HepG2 (cell line): ENCODE results near the gene KTN1. TPM values are rescaled to one million over a fixed set of nuclear protein-coding genes. Genes with fewer than 3 reads are reported as not detected.

ENCODE experiments used
- E2F1 ChIP-seq: sonication (generic); formaldehyde crosslinking; IDR thresholded peaks from 2 replicates; pipeline ENCODE4 v1.5.0; 2020; ENCODE audit warnings: missing genetic modification reagents
- GABPB1 ChIP-seq: IDR thresholded peaks from 2 replicates; pipeline ENCODE4 v1.6.1; 2016; ENCODE audit warnings: mild to moderate bottlenecking, missing genetic modification reagents, moderate library complexity, missing compliant biosample characterization
- KDM5A ChIP-seq: fragments of 200-600 bp; sonication (generic); IDR thresholded peaks from 2 replicates; pipeline ENCODE4 v1.7.0; 2018; ENCODE audit warnings: antibody characterized with exemption, mild to moderate bottlenecking, low read length, borderline replicate concordance
- KMT2A ChIP-seq: sonication (generic); formaldehyde crosslinking; IDR thresholded peaks from 2 replicates; pipeline ENCODE4 v1.4.0; 2020; ENCODE audit warnings: missing genetic modification reagents
- NFRKB ChIP-seq: fragments of 450-650 bp; IDR thresholded peaks from 2 replicates; pipeline ENCODE4 v1.6.1; 2017
- NKX3-1 ChIP-seq: sonication (generic); formaldehyde crosslinking; IDR thresholded peaks from 2 replicates; pipeline ENCODE4 v1.5.0; 2020; ENCODE audit warnings: missing genetic modification reagents
- PCBP2 ChIP-seq: fragments of 200-400 bp; formaldehyde crosslinking; optimal IDR thresholded peaks from 2 replicates; pipeline ENCODE3; 2018; ENCODE audit warnings: low read length, low read depth; ENCODE audit not compliant: poor library complexity, severe bottlenecking
- RAD21 ChIP-seq: fragments of 450-650 bp; formaldehyde crosslinking; IDR thresholded peaks from 2 replicates; pipeline ENCODE4 v1.5.0; 2020; ENCODE audit warnings: mild to moderate bottlenecking
- RARA ChIP-seq: IDR thresholded peaks from 2 replicates; pipeline ENCODE4 v1.6.1; 2016; ENCODE audit warnings: missing genetic modification reagents, missing compliant biosample characterization
- RBM39 ChIP-seq: fragments of 200-400 bp; formaldehyde crosslinking; IDR thresholded peaks from one replicate; pipeline ENCODE4 v1.6.1; 2018; ENCODE audit warnings: antibody characterized with exemption, mild to moderate bottlenecking, low read depth, low read length; ENCODE audit not compliant: poor library complexity, severe bottlenecking
- SIX4 ChIP-seq: sonication (generic); formaldehyde crosslinking; IDR thresholded peaks from 2 replicates; pipeline ENCODE4 v1.4.0; 2020; ENCODE audit warnings: missing genetic modification reagents
- TFE3 ChIP-seq: IDR thresholded peaks from 2 replicates; pipeline ENCODE4 v1.6.1; 2016
- THAP9 ChIP-seq: sonication (generic); formaldehyde crosslinking; IDR thresholded peaks from 2 replicates; pipeline ENCODE4; 2020; ENCODE audit warnings: missing genetic modification reagents, mild to moderate bottlenecking, borderline replicate concordance
- TRAFD1 ChIP-seq: sonication (generic); formaldehyde crosslinking; IDR thresholded peaks from 2 replicates; pipeline ENCODE4 v1.5.1; 2020; ENCODE audit warnings: missing genetic modification reagents, mild to moderate bottlenecking, borderline replicate concordance
- YEATS2 ChIP-seq: sonication (generic); formaldehyde crosslinking; IDR thresholded peaks from 2 replicates; pipeline ENCODE4 v1.4.0; 2020; ENCODE audit warnings: missing genetic modification reagents, borderline replicate concordance
- ZNF335 ChIP-seq: sonication (generic); formaldehyde crosslinking; IDR thresholded peaks from 2 replicates; pipeline ENCODE4 v1.4.0; 2020; ENCODE audit warnings: missing genetic modification reagents
- ZNF501 ChIP-seq: sonication (generic); formaldehyde crosslinking; IDR thresholded peaks from 2 replicates; pipeline ENCODE4 v1.5.1; 2020; ENCODE audit warnings: mild to moderate bottlenecking, moderate library complexity, missing genetic modification reagents
- ZNF557 ChIP-seq: sonication (generic); formaldehyde crosslinking; IDR thresholded peaks from 2 replicates; pipeline ENCODE4 v1.4.0; 2020; ENCODE audit warnings: missing genetic modification reagents
- ZNF564 ChIP-seq: sonication (generic); formaldehyde crosslinking; IDR thresholded peaks from 2 replicates; pipeline ENCODE4 v1.8.1; 2023; ENCODE audit warnings: mild to moderate bottlenecking, missing genetic modification reagents
- ZNF710 ChIP-seq: sonication (generic); formaldehyde crosslinking; IDR thresholded peaks from 2 replicates; pipeline ENCODE4 v1.5.0; 2020; ENCODE audit warnings: mild to moderate bottlenecking, missing genetic modification reagents, borderline replicate concordance
- polyA plus RNA-seq, 8 experiments: library from polyadenylated mRNA; depleted of rRNA in 3 of 8; stranded (reverse) in 7 of 8; unstranded in 1 of 8; fragments of >200 nt; fragmentation: Illumina TruSeq in 4 of 8; extraction: Trizol in 4 of 8; gene quantifications; 2 replicates each; pipeline versions ENCODE4 v1.2.1 to v1.2.3, GENCODE V29; 2011 to 2016; ENCODE audit warnings: low read depth in 4 of 8, missing spikeins in 1 of 8, mixed read lengths in 1 of 8; ENCODE audit not compliant: insufficient read depth in 1 of 8
- total RNA-seq, 5 experiments: library from RNA; depleted of rRNA; stranded (reverse); fragments of >200 nt; fragmentation: Illumina TruSeq; extraction: Trizol; gene quantifications; 2 replicates each; pipeline ENCODE4 v1.2.3, GENCODE V29; 2016; ENCODE audit warnings: low read depth in 1 of 5

Gene KTN1
- total and polyA plus RNA-seq, 2 of the 13 experiments (the other 11 are each of a cell fraction or from before 2014, with no cell fraction given) = 60.6 to 169 TPM

DNA sequence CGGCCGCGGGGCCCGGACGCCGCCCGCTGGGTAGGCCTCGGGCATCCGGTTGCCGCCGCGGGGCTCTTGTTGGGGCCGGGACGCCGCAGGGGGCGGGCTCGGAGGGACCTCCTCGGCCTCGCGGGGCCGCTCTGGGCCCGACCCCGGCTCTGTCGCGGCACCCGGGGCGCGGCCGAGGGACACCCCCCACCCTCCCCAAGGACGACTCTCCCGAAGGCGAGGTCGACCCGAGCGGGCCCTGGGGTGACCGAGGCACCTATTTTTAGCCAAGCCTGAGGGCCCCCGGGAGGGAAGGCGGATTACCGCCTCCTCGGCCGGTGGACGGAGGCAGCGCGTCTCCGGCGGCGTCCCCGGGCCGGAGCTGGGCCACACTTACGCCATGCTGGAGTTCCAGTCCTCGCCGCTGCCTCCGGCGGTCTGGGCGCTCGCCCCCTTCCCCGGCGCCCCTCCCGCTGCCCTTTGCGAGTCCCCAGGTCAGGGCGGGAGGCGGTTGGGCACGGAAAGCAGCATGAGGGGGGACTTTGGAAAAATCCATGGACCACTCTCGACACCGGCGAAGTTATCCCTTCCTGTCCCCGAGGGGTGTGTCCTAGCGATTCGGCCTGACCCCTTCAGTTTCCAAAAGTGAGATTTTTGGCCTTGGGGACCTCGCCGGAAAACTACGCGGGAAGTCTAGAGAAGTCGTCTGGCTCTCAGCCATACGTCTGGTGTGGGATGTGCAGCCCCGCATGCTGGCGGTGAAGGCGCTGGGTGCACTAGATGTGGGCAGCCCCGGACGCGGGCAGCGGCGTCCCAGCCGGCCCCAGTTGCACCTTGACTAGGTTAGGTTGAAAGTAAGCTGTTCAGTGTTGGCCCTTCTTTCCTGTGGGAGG is 699 bp downstream of the KTN1 start (continued):
- TF ChIP-seq TFE3 (CRISPR knock-in tag) = no peak
- no peak for TF ChIP-seq RARA (CRISPR knock-in tag)
- 0 out of 2 replicates have a peak, but pooled peaks have one; percentile 6 for TF ChIP-seq RAD21 (CRISPR knock-in tag)
- no peak for TF ChIP-seq ZNF335
- peak; percentile 54; the same call in 1 of the 2 replicates for TF ChIP-seq ZNF564 (CRISPR knock-in tag)
- no peak for TF ChIP-seq RBM39
- TF ChIP-seq NKX3-1 (CRISPR knock-in tag) = no peak
- TF ChIP-seq ZNF557 (CRISPR knock-in tag) = no peak
- no peak for TF ChIP-seq E2F1 (CRISPR knock-in tag)
- peak; percentile 88 for TF ChIP-seq KMT2A
- no peak for TF ChIP-seq NFRKB
- TF ChIP-seq ZNF710 = peak; percentile 37; the same call in 1 of the 2 replicates
- 0 out of 2 replicates have a peak, but pooled peaks have one; percentile 14 for TF ChIP-seq KDM5A
- TF ChIP-seq PCBP2 = no peak
- peak; percentile 73; the same call in 1 of the 2 replicates for TF ChIP-seq ZNF501 (CRISPR knock-in tag)
- TF ChIP-seq THAP9 = peak; percentile 18; the same call in 1 of the 2 replicates
- peak; percentile 48; the same call in 1 of the 2 replicates for TF ChIP-seq GABPB1 (CRISPR knock-in tag)
- TF ChIP-seq TRAFD1 (CRISPR knock-in tag) = no peak
- no peak for TF ChIP-seq SIX4 (CRISPR knock-in tag)
- no peak for TF ChIP-seq YEATS2 (CRISPR knock-in tag)
